ENCODE measurements around the gene KIF4A. TPM values are rescaled to one million over a fixed set of nuclear protein-coding genes. Genes with fewer than 3 reads are reported as not detected.

KIF4A gene
- total and polyA plus RNA-seq, 2 of the 13 experiments (the other 11 are each of a cell fraction or from before 2014, with no cell fraction given), result 9.4 to 28.2 TPM

GRCh38 chrX:70449457-70449966 is 159.6 kb downstream of the KIF4A start:
- Histone ChIP-seq H3K4me2 (ENCODE audit: low read depth, low read length) (no peak overlapping the region), H3K36me3 (replicated peaks in 1 of 2; ENCODE audit: control insufficient read depth in 1 of 2, insufficient read depth in 2 of 2, low read length in 2 of 2) (no peaks in the 10 kb centered on the region), H3K4me3 (replicated peaks in 1 of 3; ENCODE audit: insufficient read depth in 1 of 3, low read depth in 2 of 3, low read length in 3 of 3) (no peak overlapping the region), H2AFZ (ENCODE audit: low read length) (no peak overlapping the region), H3K79me2 (ENCODE audit: insufficient read depth, low read length) (no peaks in the 10 kb centered on the region), H3K27ac (ENCODE audit: extremely low read length, insufficient read depth, low read length) (no peak overlapping the region), H3K4me1 (ENCODE audit: insufficient read depth, low read length) (peaks cover 10% of the 10 kb centered on the region), H3K27me3 (ENCODE audit: control insufficient read depth in 1 of 2, insufficient read depth in 2 of 2, low read length in 2 of 2) (peaks cover 1 to 9% of the 10 kb centered on the region in 2 experiments), H3K9ac (ENCODE audit: insufficient read depth, low read depth, low read length) (no peak overlapping the region), H3K9me3 (ENCODE audit: low read length) (no peaks in the 10 kb centered on the region), H4K20me1 (ENCODE audit: insufficient read depth, low read length) (no peaks in the 10 kb centered on the region)
- WGBS (ENCODE audit: low lambda C conversion rate), result 38% methylated on average over 7 of the region's 14 CpGs
- intact Hi-C loops (cut with micrococcal nuclease; ENCODE audit: unreplicated experiment), result no loop called here
- in situ Hi-C loops (cut with HindIII; ENCODE audit: extremely low pct_ligation_motif_present, low pct_unique_long_range_greater_than_20kb), result no loop called here
- TF ChIP-seq ZNF3 (CRISPR knock-in tag; IDR thresholded peaks at IDR 0.05) (no peak), NAIF1 (CRISPR knock-in tag; IDR thresholded peaks at IDR 0.05; ENCODE audit: borderline replicate concordance) (no peak), ZNF589 (CRISPR knock-in tag; conservative IDR thresholded peaks at IDR 0.05) (no peak), CBX1 (IDR thresholded peaks at IDR 0.05; ENCODE audit: low read depth) (no peak), ZBTB39 (CRISPR knock-in tag; IDR thresholded peaks at IDR 0.05) (no peak), ZNF543 (CRISPR knock-in tag; IDR thresholded peaks at IDR 0.05) (no peak), SNAPC2 (CRISPR knock-in tag; IDR thresholded peaks at IDR 0.05) (no peak), JUND (CRISPR knock-in tag; IDR thresholded peaks at IDR 0.05) (no peak), TAF1 (CRISPR knock-in tag; IDR thresholded peaks at IDR 0.05) (no peak), YEATS4 (CRISPR knock-in tag; IDR thresholded peaks at IDR 0.05; ENCODE audit: borderline replicate concordance) (no peak), ZBTB37 (CRISPR knock-in tag; IDR thresholded peaks at IDR 0.05) (no peak), GATAD1 (CRISPR knock-in tag; IDR thresholded peaks at IDR 0.05) (no peak)
- BruUV-seq (replicated peaks), result no TSS peak
- no peak for DNase-seq (ENCODE audit: low spot score)
- FAIRE-seq, result no peak
- POLR2A ChIA-PET, result no interaction called here
- no peak for ATAC-seq
- CTCF ChIA-PET (ENCODE audit: low intra/inter-chr PET ratio, low total read pairs), result no interaction called here

Measured in HepG2 (cell line).